Right lobe of liver (tissue), 6 donors: Measurements from ENCODE around the gene TRIP12. TPM values are rescaled to one million over a fixed set of nuclear protein-coding genes. Genes with fewer than 3 reads are reported as not detected.

ENCODE experiments used
- ATAC-seq, 4 donors: fragments of 200-7000 bp; cut with Tn5 transposase; one replicate each; pipeline ENCODE4 v1.9.1; 2020; ENCODE audit warnings: mild to moderate bottlenecking in 4 of 4, moderate library complexity in 4 of 4
- DNase-seq, 3 donors: peaks; one replicate each; pipeline ENCODE4 v3.0.0-alpha.2; 2020
- H3K27ac ChIP-seq, 3 donors: fragments of 200-600 bp; one replicate each; pipeline ENCODE4 v1.8.0; 2022
- H3K27me3 ChIP-seq, 2 donors: fragments of 200-600 bp; one replicate each; pipeline ENCODE4 v1.8.0; 2022
- H3K36me3 ChIP-seq, 4 donors: fragments of 200-600 bp; sonication (generic) in 1 of 4; one replicate each; pipeline versions ENCODE4 v1.5.1 to v1.8.0; 2017 to 2022; ENCODE audit warnings: control low read depth in 1 of 4
- H3K4me1 ChIP-seq, 4 donors: fragments of 200-600 bp; sonication (generic) in 1 of 4; one replicate each; pipeline versions ENCODE4 v1.5.1 to v1.8.0; 2017 to 2022; ENCODE audit warnings: control low read depth in 1 of 4
- H3K4me3 ChIP-seq, 3 donors: fragments of 200-600 bp; one replicate each; pipeline ENCODE4 v1.8.0; 2022
- H3K9me3 ChIP-seq, 4 donors: fragments of 200-600 bp; sonication (generic) in 1 of 4; one replicate each; pipeline versions ENCODE4 v1.5.1 to v1.8.0; 2017 to 2022; ENCODE audit warnings: control low read depth in 1 of 4
- POLR2A ChIP-seq: fragments of 450-650 bp; IDR thresholded peaks from one replicate; pipeline ENCODE4 v1.6.1; 2017; ENCODE audit warnings: antibody characterized with exemption, mild to moderate bottlenecking
- WGBS: methylation state at CpG from one replicate; pipeline ENCODE4 v1.1.6; 2018; ENCODE audit warnings: low coverage, low lambda C conversion rate; ENCODE audit not compliant: insufficient coverage; ENCODE audit errors: missing lambda C conversion rate; 5-methylcytosine and 5-hydroxymethylcytosine counted together
- intact Hi-C, 2 donors: fragments of 100-400 bp; cut with DNase I; formaldehyde crosslinking; loops; one replicate each; pipeline versions ENCODE4 v1.11.2 to v1.14.1; 2022
- total RNA-seq, 6 experiments: library from RNA; depleted of rRNA in 2 of 6; stranded (reverse); fragments of >200 nt in 2 of 6; fragmentation: NEBNext Ultra II Directional in 3 of 6; extraction: Animal tissue kit (Norgen Biotek cat#: 25700) in 3 of 6; gene quantifications; one replicate each; pipeline versions ENCODE4 v1.1.0 to v1.2.4, GENCODE V29; 2016 to 2023
- TF ChIP-seq, protein P1 (sequence below), 4 donors: fragments of 200-600 bp in 3 of 4; fragments of 450-650 bp in 1 of 4; IDR thresholded peaks; one replicate each; pipeline versions ENCODE4 v1.5.1 to v1.8.0; 2016 to 2022; ENCODE audit warnings: antibody characterized with exemption in 4 of 4, mild to moderate bottlenecking in 2 of 4
- donor health status: DM: no; HTN: yes; CAD: no.
- donor health status: DM: no; HTN: no; CAD: no.
- donor health status: DM: no; HTN: no; CAD: no.
- donor health status: DM: no; HTN: yes; CAD: no.
- donor health status: DM: no; HTN: yes; CAD: no.

Gene TRIP12
- total RNA-seq, 6 experiments from 2014 or later: 66.5 to 98.0 (median 85.4) TPM

DNA sequence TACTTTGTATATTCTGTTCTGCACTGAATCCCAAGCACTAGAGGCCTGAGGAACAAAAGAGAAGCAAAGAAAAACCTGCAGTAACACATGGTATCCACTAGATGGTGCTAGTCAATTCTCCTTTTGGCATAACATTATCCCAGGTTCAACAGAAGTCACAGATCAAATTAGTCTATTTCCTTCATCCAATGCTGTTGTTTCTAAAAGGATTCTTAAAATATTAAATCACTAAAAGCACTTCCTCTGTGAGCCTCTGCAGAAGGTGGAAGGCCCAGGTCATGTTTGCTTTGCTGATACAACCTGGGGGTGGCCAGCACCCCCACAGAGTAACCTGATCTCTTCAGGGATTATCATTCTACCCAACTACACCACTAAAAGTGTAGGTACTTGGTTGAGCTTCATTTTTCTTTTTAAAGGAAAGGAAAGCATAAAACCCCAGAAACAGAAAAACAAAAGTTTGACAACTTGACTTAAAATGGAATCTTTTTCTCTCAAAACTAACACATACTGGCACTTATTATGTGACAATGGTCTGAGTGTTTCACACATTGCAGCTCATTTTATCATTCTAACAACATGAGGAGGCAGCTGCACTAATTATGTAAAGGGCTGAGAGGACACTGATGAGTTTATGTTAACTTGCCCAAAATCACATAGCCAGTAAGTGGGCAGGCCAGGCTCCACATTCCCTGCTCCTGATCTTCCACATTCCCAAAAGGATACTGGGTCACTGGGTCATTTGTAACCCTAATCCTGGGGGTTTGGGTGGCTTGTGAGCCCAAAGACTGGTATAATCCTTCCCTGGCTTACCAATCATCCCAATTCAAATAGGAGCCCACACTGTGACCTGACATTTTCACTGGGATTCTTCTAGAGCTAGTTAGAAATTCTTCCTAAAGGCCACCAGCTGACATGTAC is 140.7 kb downstream of the TRIP12 start:
- no peak overlapping the region for H3K27ac ChIP-seq

DNA sequence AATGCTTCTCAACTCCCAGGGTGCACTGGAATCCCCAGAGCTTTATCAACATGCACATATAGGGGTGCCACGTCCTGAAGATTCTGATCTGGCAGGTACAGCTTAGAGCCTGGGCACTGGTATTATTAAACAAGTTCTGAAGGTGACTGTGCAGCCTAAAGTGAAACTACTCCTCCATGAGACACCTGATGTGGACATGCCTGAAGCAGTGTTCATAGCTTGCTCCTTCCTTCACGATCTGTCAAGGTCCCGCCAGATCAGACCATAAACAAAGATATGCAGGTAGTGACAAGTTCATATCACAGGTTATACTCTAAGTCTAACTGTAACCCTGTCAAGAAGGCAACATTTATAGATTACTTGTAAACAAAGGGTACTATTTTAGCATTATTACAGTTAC is 142.2 kb downstream of the TRIP12 start:
- no peak overlapping the region for H3K4me3 ChIP-seq
- no peaks in the 10 kb centered on the region for H3K4me1 ChIP-seq
- ATAC-seq (no peak), DNase-seq (no peak)
- peaks cover 0 to 61% (median 9%) of the 10 kb centered on the region in 4 donors for H3K36me3 ChIP-seq
- 100% methylated on average over 1 of the region's 3 CpGs for WGBS
- H3K27ac ChIP-seq: no peak overlapping the region
- TF ChIP-seq, protein P1, sequence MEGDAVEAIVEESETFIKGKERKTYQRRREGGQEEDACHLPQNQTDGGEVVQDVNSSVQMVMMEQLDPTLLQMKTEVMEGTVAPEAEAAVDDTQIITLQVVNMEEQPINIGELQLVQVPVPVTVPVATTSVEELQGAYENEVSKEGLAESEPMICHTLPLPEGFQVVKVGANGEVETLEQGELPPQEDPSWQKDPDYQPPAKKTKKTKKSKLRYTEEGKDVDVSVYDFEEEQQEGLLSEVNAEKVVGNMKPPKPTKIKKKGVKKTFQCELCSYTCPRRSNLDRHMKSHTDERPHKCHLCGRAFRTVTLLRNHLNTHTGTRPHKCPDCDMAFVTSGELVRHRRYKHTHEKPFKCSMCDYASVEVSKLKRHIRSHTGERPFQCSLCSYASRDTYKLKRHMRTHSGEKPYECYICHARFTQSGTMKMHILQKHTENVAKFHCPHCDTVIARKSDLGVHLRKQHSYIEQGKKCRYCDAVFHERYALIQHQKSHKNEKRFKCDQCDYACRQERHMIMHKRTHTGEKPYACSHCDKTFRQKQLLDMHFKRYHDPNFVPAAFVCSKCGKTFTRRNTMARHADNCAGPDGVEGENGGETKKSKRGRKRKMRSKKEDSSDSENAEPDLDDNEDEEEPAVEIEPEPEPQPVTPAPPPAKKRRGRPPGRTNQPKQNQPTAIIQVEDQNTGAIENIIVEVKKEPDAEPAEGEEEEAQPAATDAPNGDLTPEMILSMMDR (IDR thresholded peaks at IDR 0.05): no peak
- no peaks in the 10 kb centered on the region for H3K27me3 ChIP-seq
- intact Hi-C loops: no loop called here
- no peaks in the 10 kb centered on the region for H3K9me3 ChIP-seq

More for the DNA sequence above, 140.7 kb downstream of the TRIP12 start:
- H3K4me3 ChIP-seq: no peak overlapping the region
- peaks cover 0 to 63% (median 8%) of the 10 kb centered on the region in 4 donors for H3K36me3 ChIP-seq
- H3K4me1 ChIP-seq: no peaks in the 10 kb centered on the region
- intact Hi-C loops: no loop called here
- no peaks in the 10 kb centered on the region for H3K9me3 ChIP-seq
- TF ChIP-seq POLR2A: no peak
- TF ChIP-seq, protein P1 (IDR thresholded peaks at IDR 0.05): peak; percentile 69 to 91 (median 90)
- ATAC-seq: peak; percentile 85 to 91 (median 90)
- DNase-seq: no peak
- H3K27me3 ChIP-seq: no peaks in the 10 kb centered on the region

DNA sequence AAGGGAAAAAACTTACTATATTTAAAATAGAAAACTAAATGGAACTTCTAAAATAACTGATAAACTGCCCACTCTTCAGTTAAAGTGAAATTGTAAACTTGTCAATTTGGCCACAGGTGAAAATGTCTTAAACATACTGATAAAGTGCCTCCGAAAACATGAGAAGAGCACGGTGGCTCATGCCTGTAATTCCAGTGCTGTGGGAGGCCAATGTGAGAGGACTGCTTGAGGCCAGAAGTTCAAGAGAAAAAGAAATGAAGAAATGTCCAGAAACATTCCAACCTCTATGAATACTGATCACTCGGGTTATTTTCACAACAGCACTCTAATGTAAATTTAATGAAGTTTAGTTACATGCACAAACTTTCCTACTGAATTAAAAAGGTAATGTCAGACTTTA is 144.1 kb downstream of the TRIP12 start:
- Histone ChIP-seq H3K4me1 (no peaks in the 10 kb centered on the region), H3K27me3 (no peaks in the 10 kb centered on the region), H3K27ac (no peak overlapping the region), H3K36me3 (peaks cover 0 to 68% (median 21%) of the 10 kb centered on the region in 4 donors), H3K4me3 (no peak overlapping the region), H3K9me3 (no peaks in the 10 kb centered on the region)
- TF ChIP-seq, protein P1 (IDR thresholded peaks at IDR 0.05): no peak
- no peak for TF ChIP-seq POLR2A
- intact Hi-C loops: no loop called here
- no peak for ATAC-seq
- WGBS: 87% methylated on average over 3 of the region's 3 CpGs
- no peak for DNase-seq

DNA sequence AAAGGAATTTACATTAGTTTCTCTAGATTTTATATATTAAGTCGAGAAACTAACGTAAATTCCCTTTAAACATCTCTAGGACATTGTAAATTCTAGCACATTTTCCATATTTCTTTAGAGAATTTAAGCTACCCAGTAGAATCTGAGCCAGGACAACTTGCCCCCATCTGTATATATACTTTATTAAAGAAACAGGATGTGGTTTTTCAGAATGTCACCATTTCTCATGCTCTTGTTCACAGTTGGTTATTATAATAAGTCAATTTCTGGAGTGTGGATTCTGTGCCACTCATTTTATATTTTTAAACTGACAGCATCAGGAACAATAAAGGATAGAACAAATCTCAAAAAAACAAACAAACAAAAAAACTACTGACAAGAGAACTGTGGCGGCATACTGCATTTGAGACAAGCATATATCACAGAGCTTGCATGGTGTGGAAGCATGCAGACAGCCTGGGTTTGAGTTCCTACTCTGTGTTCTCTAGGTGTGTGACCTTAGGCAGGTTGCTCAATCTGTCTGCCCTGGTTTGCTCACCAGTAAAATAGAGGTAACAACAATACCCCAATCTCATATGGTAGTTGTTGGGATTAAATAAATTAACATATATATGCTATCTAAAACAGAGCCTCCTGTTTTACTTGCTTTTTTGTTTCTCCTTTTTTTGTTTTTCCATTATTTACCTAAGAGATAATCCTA is 146.0 kb downstream of the TRIP12 start:
- DNase-seq (no peak), ATAC-seq (peak; percentile 30 to 70 (median 46))
- no peaks in the 10 kb centered on the region for H3K4me1 ChIP-seq
- peaks cover 0 to 75% (median 26%) of the 10 kb centered on the region in 4 donors for H3K36me3 ChIP-seq
- H3K27ac ChIP-seq: no peak overlapping the region
- H3K4me3 ChIP-seq: no peak overlapping the region
- intact Hi-C loops: no loop called here
- no peaks in the 10 kb centered on the region for H3K27me3 ChIP-seq
- TF ChIP-seq, protein P1 (IDR thresholded peaks at IDR 0.05): no peak
- no peak for TF ChIP-seq POLR2A
- H3K9me3 ChIP-seq: no peaks in the 10 kb centered on the region
- WGBS: 86% methylated on average over 3 of the region's 3 CpGs
